HepG2 (cell line): ENCODE results near the gene PLCB4. TPM values are rescaled to one million over a fixed set of nuclear protein-coding genes. Genes with fewer than 3 reads are reported as not detected.

ENCODE experiments used
- AGO2 ChIP-seq: fragments of 200-400 bp; formaldehyde crosslinking; optimal IDR thresholded peaks from 2 replicates; pipeline ENCODE3; 2017; ENCODE audit warnings: mild to moderate bottlenecking, low read depth, low read length, moderate library complexity
- ATF7-NPFF ChIP-seq: sonication (generic); formaldehyde crosslinking; IDR thresholded peaks from 2 replicates; pipeline ENCODE4 v1.8.1; 2023; ENCODE audit warnings: mild to moderate bottlenecking, low read depth, missing genetic modification reagents, moderate library complexity
- CEBPB ChIP-seq: IDR thresholded peaks from 2 replicates; pipeline ENCODE4 v1.6.1; 2011; ENCODE audit warnings: low read depth, low read length, improper control_type of control experiment, borderline replicate concordance
- FOXM1 ChIP-seq: sonication (generic); formaldehyde crosslinking; IDR thresholded peaks from 2 replicates; pipeline ENCODE4 v1.5.0; 2020; ENCODE audit warnings: missing genetic modification reagents
- GZF1 ChIP-seq: sonication (generic); formaldehyde crosslinking; IDR thresholded peaks from 2 replicates; pipeline ENCODE4 v1.5.1; 2020; ENCODE audit warnings: mild to moderate bottlenecking, missing genetic modification reagents
- MAFK ChIP-seq, 2 experiments: IDR thresholded peaks in 1 of 2; conservative IDR thresholded peaks in 1 of 2; 2 replicates each; pipeline ENCODE4 v1.6.1; 2011; ENCODE audit warnings: improper control_type of control experiment in 2 of 2, low read length in 2 of 2
- MATR3 ChIP-seq: sonication (generic); formaldehyde crosslinking; IDR thresholded peaks from 2 replicates; pipeline ENCODE4 v1.4.0; 2020; ENCODE audit warnings: missing genetic modification reagents
- MED13 ChIP-seq: sonication (generic); formaldehyde crosslinking; IDR thresholded peaks from 2 replicates; pipeline ENCODE4 v1.5.0; 2020; ENCODE audit warnings: missing genetic modification reagents
- NPAS2 ChIP-seq: sonication (generic); formaldehyde crosslinking; IDR thresholded peaks from 2 replicates; pipeline ENCODE4 v1.8.0; 2022; ENCODE audit warnings: mild to moderate bottlenecking, missing genetic modification reagents, borderline replicate concordance
- PAWR ChIP-seq: sonication (generic); formaldehyde crosslinking; IDR thresholded peaks from 2 replicates; pipeline ENCODE4 v1.4.0; 2020; ENCODE audit warnings: missing genetic modification reagents, mild to moderate bottlenecking, borderline replicate concordance
- POGZ ChIP-seq: sonication (generic); formaldehyde crosslinking; IDR thresholded peaks from 2 replicates; pipeline ENCODE4 v1.4.0; 2020; ENCODE audit warnings: mild to moderate bottlenecking, missing genetic modification reagents
- SALL1 ChIP-seq: sonication (generic); formaldehyde crosslinking; IDR thresholded peaks from 2 replicates; pipeline ENCODE4 v1.8.0; 2022; ENCODE audit warnings: mild to moderate bottlenecking, missing genetic modification reagents
- SIN3B ChIP-seq: fragments of 150-350 bp; IDR thresholded peaks from 2 replicates; pipeline ENCODE4 v1.6.1; 2014; ENCODE audit warnings: low read length
- SMARCC2 ChIP-seq: fragments of 450-650 bp; IDR thresholded peaks from 2 replicates; pipeline ENCODE4 v1.6.1; 2017; ENCODE audit warnings: antibody characterized with exemption, mild to moderate bottlenecking
- SYNCRIP ChIP-seq: fragments of 200-400 bp; formaldehyde crosslinking; IDR thresholded peaks from 2 replicates; pipeline ENCODE4 v1.6.1; 2018; ENCODE audit warnings: mild to moderate bottlenecking, low read depth, low read length; ENCODE audit not compliant: insufficient read depth
- TEAD3 ChIP-seq: optimal IDR thresholded peaks from 2 replicates; pipeline ENCODE3; 2016; ENCODE audit warnings: borderline replicate concordance
- ZNF101 ChIP-seq: sonication (generic); formaldehyde crosslinking; IDR thresholded peaks from 2 replicates; pipeline ENCODE4 v1.4.0; 2020; ENCODE audit warnings: mild to moderate bottlenecking, low read depth, missing genetic modification reagents, borderline replicate concordance
- ZNF282 ChIP-seq: fragments of 450-650 bp; IDR thresholded peaks from 2 replicates; pipeline ENCODE4 v1.6.1; 2018; ENCODE audit not compliant: partially characterized antibody
- ZNF549 ChIP-seq: sonication (generic); formaldehyde crosslinking; IDR thresholded peaks from 2 replicates; pipeline ENCODE4 v1.5.0; 2020; ENCODE audit warnings: missing genetic modification reagents
- ZNF567 ChIP-seq: sonication (generic); formaldehyde crosslinking; IDR thresholded peaks from 2 replicates; pipeline ENCODE4 v1.8.1; 2023; ENCODE audit warnings: mild to moderate bottlenecking, missing genetic modification reagents, borderline replicate concordance
- polyA plus RNA-seq, 8 experiments: library from polyadenylated mRNA; depleted of rRNA in 3 of 8; stranded (reverse) in 7 of 8; unstranded in 1 of 8; fragments of >200 nt; fragmentation: Illumina TruSeq in 4 of 8; extraction: Trizol in 4 of 8; gene quantifications; 2 replicates each; pipeline versions ENCODE4 v1.2.1 to v1.2.3, GENCODE V29; 2011 to 2016; ENCODE audit warnings: low read depth in 4 of 8, missing spikeins in 1 of 8, mixed read lengths in 1 of 8; ENCODE audit not compliant: insufficient read depth in 1 of 8
- total RNA-seq, 5 experiments: library from RNA; depleted of rRNA; stranded (reverse); fragments of >200 nt; fragmentation: Illumina TruSeq; extraction: Trizol; gene quantifications; 2 replicates each; pipeline ENCODE4 v1.2.3, GENCODE V29; 2016; ENCODE audit warnings: low read depth in 1 of 5
- TF ChIP-seq, protein P1 (sequence below): sonication (generic); formaldehyde crosslinking; IDR thresholded peaks from 2 replicates; pipeline ENCODE4 v1.5.1; 2020; ENCODE audit warnings: mild to moderate bottlenecking, missing genetic modification reagents, moderate library complexity
- TF ChIP-seq, protein P2 (sequence below): sonication (generic); formaldehyde crosslinking; IDR thresholded peaks from 2 replicates; pipeline ENCODE4 v1.4.0; 2020; ENCODE audit warnings: missing genetic modification reagents
- TF ChIP-seq, protein P3 (sequence below): sonication (generic); formaldehyde crosslinking; IDR thresholded peaks from 2 replicates; pipeline ENCODE4 v1.8.0; 2022; ENCODE audit warnings: mild to moderate bottlenecking, missing genetic modification reagents

Gene PLCB4
- total and polyA plus RNA-seq, 2 of the 13 experiments (the other 11 are each of a cell fraction or from before 2014, with no cell fraction given): 0.01 TPM; not detected in 1

DNA sequence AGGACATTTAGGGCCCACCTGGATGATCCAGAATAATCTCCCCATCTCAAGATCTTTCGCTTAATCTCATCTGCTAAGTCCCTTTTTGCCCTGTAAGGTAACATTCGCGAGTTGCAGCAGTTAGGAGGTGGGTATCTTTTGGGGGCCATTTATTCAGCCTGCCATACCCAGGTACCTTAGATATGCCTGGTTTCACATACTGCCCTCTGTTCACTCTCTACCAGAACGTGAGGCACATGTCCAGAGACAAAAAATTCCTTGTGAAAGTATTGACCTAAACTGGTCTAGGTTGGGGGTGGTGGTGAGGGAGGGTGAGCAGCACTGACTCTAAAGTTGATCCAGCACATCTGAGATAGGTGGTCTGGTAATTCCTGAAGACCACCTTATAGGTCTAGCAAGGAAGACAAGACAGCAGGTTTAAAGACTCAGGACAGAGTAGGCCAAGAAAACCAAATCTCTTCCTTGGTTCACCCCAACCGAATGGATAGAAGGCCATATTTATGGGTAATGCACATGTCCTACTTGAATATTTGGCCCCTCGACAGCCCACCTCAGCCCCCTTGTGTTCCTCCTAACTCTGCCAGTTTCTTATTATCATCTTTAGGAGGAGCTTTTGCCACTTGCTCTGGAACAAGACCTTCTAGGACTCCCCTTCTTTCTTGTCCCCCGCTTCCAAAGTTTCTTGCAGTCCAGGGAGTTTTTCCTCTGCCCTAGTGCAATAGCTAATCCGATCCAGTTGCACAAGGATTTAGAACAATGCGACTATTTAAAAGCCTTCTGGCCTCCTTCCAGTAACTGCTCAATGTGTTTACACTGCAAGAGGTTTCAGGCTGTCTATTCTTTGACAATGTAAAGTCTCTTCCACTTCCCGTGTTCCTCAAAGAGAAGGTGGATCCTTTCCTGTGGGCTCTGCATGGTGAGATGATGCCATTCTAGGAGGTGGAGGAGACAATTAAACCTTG, 232.5 kb downstream of the PLCB4 start (continued):
- TF ChIP-seq, protein P1, sequence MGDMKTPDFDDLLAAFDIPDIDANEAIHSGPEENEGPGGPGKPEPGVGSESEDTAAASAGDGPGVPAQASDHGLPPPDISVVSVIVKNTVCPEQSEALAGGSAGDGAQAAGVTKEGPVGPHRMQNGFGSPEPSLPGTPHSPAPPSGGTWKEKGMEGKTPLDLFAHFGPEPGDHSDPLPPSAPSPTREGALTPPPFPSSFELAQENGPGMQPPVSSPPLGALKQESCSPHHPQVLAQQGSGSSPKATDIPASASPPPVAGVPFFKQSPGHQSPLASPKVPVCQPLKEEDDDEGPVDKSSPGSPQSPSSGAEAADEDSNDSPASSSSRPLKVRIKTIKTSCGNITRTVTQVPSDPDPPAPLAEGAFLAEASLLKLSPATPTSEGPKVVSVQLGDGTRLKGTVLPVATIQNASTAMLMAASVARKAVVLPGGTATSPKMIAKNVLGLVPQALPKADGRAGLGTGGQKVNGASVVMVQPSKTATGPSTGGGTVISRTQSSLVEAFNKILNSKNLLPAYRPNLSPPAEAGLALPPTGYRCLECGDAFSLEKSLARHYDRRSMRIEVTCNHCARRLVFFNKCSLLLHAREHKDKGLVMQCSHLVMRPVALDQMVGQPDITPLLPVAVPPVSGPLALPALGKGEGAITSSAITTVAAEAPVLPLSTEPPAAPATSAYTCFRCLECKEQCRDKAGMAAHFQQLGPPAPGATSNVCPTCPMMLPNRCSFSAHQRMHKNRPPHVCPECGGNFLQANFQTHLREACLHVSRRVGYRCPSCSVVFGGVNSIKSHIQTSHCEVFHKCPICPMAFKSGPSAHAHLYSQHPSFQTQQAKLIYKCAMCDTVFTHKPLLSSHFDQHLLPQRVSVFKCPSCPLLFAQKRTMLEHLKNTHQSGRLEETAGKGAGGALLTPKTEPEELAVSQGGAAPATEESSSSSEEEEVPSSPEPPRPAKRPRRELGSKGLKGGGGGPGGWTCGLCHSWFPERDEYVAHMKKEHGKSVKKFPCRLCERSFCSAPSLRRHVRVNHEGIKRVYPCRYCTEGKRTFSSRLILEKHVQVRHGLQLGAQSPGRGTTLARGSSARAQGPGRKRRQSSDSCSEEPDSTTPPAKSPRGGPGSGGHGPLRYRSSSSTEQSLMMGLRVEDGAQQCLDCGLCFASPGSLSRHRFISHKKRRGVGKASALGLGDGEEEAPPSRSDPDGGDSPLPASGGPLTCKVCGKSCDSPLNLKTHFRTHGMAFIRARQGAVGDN: no peak
- TF ChIP-seq ZNF282 (no peak), MED13 (CRISPR knock-in tag) (no peak), TEAD3 (CRISPR knock-in tag) (peak; percentile 85), SYNCRIP (no peak), NPAS2 (CRISPR knock-in tag) (no peak), ATF7-NPFF (CRISPR knock-in tag) (no peak), ZNF101 (CRISPR knock-in tag) (no peak), PAWR (CRISPR knock-in tag) (0 out of 2 replicates have a peak, but pooled peaks have one; percentile 39), ZNF567 (CRISPR knock-in tag) (no peak), CEBPB (peak; percentile 97), GZF1 (CRISPR knock-in tag) (no peak), ZNF549 (CRISPR knock-in tag) (no peak), MATR3 (no peak), POGZ (peak; percentile 94), MAFK (conservative IDR thresholded peaks at IDR 0.05 in 1 of 2, IDR thresholded peaks at IDR 0.05 in 1 of 2; ENCODE audit: low read length in 2 of 2) (no peak), SIN3B (no peak), AGO2 (no peak), SALL1 (CRISPR knock-in tag) (peak; percentile 70; the same call in 1 of the 2 replicates), FOXM1 (CRISPR knock-in tag) (no peak), SMARCC2 (no peak)
- TF ChIP-seq, protein P2, sequence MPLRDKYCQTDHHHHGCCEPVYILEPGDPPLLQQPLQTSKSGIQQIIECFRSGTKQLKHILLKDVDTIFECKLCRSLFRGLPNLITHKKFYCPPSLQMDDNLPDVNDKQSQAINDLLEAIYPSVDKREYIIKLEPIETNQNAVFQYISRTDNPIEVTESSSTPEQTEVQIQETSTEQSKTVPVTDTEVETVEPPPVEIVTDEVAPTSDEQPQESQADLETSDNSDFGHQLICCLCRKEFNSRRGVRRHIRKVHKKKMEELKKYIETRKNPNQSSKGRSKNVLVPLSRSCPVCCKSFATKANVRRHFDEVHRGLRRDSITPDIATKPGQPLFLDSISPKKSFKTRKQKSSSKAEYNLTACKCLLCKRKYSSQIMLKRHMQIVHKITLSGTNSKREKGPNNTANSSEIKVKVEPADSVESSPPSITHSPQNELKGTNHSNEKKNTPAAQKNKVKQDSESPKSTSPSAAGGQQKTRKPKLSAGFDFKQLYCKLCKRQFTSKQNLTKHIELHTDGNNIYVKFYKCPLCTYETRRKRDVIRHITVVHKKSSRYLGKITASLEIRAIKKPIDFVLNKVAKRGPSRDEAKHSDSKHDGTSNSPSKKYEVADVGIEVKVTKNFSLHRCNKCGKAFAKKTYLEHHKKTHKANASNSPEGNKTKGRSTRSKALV (CRISPR knock-in tag): no peak
- TF ChIP-seq, protein P3, sequence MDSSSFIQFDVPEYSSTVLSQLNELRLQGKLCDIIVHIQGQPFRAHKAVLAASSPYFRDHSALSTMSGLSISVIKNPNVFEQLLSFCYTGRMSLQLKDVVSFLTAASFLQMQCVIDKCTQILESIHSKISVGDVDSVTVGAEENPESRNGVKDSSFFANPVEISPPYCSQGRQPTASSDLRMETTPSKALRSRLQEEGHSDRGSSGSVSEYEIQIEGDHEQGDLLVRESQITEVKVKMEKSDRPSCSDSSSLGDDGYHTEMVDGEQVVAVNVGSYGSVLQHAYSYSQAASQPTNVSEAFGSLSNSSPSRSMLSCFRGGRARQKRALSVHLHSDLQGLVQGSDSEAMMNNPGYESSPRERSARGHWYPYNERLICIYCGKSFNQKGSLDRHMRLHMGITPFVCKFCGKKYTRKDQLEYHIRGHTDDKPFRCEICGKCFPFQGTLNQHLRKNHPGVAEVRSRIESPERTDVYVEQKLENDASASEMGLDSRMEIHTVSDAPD (CRISPR knock-in tag): peak; percentile 56; the same call in 1 of the 2 replicates
